GM18870 (cell line): Measurements from ENCODE around the gene POU6F2.

Experiments used
- ATAC-seq: cut with Tn5 transposase; IDR thresholded peaks from one replicate; pipeline ENCODE4 v1.9.1; 2021; ENCODE audit warnings: moderate library complexity; ENCODE audit not compliant: unreplicated experiment

POU6F2 gene

DNA sequence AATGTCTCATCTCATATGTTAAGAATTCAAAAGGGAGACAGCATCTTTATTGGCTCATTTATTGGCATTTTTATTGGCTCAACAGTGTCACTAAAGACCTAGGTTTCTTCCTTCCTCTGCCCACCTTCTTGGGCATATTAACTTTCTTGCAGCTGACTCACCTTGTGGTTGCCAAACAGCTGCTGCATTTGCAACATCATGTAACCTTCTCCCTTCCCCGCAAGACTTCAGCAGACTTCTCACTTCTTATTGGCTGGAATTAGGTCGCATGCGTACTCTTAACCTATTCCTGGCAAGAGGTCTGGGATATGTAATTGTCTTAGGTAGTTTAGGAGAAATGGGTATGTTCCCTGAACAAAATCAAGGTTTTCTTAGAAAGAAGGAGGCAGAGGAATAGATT, 263.2 kb downstream of the POU6F2 start:
- no peak for ATAC-seq

DNA sequence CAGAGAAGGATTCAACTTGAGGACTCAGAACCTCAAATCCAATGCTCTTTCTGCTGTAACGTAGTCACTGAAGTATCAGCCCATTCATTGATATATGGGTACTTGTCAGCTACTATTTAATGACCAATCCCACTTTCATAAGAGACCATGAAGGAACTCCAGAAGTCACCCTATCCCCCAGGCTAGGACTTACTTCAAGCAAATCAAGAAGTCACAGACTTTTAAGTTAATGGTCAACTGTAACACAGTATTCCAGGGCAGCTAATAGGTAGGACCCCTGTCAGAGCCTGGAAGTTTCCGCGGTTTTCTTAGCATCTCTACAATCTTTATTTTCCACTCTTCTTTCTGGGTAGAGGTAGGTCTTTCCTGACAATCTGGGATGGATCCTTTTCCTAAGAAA, 269.9 kb downstream of the POU6F2 start:
- ATAC-seq: no peak

DNA sequence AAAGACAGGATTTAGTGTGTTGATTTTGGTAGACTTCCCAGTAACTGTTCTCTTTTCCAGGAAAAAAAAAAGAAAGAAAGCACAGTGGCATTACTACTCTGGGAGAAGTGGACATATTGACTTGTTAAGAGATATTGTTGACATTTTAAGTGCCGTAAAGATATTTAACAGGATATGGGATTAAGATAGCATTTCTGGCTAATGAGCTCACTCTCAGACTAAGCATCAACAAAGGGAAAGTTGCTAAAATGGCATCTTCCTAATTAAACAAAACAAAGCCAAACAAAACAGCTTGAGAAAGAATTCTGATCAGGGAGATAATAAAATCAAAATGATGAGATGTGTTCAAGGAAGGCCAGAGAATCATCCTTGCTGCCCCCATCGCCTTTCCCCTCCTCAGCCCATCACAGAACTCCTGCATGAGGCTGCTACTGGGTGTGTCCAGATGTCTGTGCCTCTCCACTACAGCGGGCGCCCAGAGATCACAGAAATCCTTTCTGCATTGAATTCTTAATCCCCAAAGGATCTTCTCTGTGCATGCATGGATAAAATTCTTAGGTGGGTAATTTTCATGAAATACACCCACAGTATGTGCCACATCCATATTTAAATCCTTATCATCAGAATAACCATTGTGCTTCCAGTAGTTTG, 270.5 kb downstream of the POU6F2 start:
- no peak for ATAC-seq

DNA sequence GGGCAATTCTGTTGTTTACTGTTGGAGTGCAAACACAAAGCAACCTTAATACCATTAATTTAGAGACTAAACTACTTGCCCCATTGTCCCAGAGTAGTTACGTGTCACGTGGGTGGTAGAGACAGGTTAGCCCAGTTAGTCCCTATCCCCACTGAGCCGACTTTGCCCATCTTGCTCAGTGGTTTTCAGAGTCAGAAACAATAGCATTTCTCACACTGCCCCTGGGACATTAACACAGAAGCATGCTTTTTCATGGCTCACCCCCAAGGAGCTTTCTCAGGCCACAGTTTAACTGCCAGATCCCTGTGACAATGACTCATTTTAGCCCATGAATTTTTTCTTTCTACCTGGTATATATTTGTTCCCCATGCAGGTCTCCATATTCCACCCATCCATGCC, 271.0 kb downstream of the POU6F2 start:
- ATAC-seq: no peak

DNA sequence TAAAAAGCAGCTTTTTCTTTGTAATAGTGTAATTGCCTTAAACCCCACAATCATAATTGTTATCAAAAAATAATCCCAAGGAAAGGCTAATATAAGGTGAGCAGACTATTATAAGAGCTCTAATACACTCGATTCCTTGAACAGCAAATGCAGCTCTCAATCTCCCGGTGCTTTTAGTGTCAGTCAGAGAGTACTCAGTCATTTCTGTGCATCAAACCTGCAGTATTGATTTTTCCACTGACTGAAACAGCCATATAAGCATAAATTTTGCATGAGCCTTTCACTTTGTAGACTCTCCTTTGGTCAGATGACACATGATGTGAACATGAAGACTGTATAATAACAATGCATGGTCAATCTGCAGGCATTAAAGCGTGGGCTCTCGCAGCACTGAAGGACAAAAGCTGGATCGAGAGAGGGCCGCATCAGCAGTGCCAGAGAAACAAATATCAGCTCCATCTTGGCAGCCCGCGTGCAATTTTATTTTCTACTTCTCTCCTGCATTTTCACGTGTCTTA, 272.0 kb downstream of the POU6F2 start:
- ATAC-seq: no peak

DNA sequence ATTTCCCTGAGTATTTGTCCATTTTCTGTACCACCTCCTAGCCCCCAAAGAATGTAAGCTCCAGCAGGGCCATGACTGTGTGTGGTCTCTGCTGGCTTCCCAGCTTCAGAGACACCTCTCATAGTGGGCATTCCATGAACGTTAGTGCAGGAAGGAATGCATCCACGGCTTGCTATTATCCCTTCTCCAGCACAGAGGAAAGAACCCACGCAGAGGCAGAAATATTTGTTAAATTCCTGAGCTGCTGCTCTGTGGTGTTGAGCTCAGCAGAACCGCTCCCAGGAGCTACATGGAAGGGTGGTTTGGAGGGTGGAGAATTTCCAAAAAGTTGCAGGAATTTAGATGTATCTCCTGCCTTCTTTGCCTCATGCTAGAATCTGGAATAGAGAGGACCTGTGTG, 275.2 kb downstream of the POU6F2 start:
- ATAC-seq: no peak

DNA sequence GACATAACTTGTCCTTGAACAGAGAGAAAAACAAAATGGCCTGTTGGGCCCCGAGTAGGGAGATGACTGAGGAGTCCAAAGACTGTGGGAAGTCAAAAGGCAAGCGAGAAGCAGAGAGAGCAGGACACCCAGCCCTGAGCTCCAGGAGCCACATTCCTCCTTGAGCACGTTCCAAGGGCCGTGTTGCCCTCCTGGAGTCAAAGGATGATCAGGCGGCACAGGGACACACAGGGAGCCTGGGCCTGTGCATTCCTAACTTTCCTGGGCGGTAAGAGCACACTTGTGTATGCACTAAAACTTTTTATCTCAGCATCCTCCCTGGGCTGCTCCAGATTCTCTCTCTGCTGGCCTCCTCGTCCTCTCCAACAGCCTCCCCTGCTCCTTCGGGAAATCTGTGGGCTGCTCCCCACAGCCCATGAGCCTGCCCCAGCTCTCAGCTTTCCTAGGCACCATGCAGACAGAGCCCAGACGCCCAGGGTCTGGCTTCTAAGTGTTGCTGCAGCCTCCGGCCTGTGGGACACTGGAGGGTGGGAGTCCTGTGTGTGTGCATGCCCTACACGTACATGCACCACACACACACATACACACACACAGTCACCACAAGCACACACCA, 281.8 kb downstream of the POU6F2 start:
- ATAC-seq: no peak

DNA sequence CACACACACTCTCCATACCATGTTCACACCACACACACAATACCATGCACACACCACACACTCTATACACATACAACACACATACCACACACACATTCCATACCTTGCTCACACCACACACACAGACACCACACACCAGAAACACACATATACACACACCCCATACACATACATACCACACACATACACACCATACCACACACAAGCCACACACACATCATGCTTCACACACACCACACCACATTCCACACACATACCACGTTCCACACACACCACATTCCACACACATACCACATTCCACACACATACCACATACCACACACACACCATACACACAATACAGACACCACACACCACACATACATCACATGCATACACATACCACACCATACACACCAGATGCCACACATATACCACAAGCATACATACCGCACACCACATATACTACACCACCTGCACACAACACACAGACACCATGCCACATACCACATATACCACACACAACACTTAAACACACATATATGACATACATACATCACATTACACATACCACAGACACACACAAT, 282.7 kb downstream of the POU6F2 start:
- no peak for ATAC-seq

DNA sequence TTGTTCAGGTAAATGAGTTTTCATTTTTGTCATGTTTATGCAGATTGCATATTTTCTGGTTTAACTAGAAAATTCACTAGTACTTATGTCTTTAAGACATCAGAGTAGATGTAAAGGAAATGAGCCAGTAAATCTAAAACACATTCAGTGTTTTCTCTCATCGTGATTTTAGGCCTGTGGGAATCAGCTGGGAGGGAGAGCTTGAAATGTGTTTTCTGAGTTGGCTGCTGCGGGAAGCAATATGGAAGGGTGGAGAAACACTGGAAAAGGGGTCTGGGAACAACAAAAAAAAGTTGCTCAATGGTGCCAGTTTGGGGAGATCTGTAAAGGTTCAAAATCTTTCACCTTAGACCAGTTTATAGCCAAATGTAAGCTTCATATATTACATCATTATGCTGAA, 284.1 kb downstream of the POU6F2 start:
- no peak for ATAC-seq

DNA sequence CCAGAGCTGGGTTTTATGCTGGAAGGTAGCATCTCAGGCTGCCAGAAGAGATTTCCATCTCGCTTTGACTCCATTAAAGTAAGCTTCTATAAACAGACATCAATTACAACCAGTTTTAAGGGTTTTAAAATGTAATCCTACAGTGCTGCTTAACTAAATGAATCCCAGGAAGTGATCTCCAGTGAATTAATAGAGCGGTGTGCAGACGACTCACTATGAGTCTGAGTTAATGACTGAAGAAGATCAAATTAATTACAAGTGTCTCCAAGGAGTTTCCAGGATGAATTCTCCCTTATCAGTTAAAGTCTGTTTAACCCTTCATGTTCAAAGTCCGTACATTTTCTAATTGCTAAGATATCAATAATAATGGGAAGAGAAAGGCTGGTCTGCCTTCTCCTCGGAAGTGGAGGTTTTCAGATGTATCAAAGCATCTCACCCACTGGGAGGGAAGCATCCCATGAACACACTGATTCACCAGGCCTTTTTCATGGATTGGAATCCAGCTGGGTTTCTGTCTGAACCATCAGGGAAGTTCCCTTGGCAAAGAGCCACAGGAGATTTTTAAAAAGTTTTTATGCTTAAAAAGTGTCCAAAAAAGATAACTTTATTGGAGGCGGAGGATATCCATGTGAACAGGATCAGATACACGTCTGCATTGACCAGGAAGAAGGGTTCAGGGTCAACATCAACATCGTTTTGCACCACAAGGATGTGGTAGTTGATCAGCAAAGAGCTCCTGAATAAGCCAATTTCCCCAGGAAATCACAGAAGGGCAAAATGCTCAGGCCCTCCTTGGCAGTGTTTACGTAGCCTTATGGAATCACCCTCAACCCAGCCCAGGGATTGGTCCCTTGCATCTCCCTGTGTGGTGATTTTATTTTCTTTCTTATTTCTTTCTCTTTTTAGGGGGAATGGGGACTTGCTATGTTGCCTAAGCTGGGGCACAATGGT, 288.2 kb downstream of the POU6F2 start:
- no peak for ATAC-seq

DNA sequence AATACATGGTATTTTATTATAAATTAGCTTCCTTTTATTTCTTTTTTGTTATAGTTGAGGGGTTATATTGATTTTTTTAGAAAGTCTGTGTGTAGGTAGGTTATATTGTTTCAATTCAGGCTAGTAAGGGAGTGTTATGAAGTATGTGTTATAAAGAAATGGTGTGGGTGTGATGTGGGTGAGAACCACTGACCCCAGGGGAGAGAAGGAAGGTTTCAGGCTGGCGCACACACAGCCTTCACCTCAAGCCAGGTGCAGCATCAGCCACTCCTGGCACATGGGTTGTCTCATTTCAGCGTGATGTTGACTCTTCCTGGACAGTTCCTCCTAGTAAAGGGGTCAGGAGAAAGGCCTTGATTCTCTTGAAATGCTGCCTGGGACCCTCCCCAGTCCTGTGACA, 291.3 kb downstream of the POU6F2 start:
- no peak for ATAC-seq

DNA sequence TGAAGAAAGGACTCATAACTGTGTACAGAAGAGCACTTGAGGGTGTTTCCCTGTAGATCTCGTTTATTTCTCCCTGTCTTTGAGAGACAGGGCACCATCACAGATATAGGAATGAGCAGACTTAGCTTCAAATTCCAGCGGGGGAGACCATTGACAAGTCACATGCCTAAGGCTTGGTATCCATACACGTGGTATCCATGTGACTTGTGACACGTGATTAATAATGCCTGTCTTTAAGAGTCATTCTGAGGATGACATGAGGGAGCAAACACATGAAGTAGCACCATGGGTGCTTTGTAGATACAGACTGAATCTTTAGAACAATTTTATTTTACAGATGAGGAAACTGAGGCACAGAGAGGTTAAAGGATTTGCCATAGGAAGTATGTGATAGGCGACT, 292.3 kb downstream of the POU6F2 start:
- ATAC-seq: no peak

DNA sequence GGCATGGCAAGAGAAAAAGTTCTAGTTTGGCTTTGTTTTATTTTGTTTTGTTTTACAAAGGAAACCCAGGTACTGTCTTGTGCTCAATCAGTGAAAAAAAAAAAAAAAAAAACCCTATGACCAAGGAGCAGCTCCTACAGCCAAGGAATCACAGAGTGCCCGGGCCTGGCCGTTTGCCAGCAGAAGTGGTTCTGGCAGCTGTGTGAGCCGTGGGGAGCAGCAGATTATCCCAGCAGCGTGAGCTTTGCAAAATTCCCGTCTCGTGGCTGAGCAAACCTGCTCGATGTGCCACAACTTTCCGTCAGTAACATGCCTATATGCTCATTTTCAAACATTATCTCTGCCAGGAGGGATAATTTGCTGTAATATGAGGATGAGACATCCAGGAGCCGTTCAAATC, 293.7 kb downstream of the POU6F2 start:
- ATAC-seq: no peak

DNA sequence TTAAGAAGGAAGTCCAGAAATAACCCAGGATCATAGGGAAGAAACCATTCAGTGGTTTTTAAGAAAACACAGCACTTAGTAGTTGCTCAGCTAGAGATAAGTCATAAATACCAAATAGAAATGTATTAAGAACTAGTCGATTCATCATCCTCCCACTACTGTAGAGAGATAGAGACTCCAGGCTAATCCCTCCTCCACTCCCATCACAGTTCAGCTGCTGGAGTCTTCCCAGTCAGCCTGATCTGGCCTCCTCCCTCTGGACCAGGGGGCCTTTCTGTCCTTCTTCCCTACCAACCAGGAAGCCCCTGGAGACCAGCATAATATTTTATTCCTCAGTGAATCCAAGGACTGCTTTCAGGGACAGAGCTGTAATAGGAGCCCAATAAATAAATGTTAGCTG, 294.4 kb downstream of the POU6F2 start:
- ATAC-seq: no peak

DNA sequence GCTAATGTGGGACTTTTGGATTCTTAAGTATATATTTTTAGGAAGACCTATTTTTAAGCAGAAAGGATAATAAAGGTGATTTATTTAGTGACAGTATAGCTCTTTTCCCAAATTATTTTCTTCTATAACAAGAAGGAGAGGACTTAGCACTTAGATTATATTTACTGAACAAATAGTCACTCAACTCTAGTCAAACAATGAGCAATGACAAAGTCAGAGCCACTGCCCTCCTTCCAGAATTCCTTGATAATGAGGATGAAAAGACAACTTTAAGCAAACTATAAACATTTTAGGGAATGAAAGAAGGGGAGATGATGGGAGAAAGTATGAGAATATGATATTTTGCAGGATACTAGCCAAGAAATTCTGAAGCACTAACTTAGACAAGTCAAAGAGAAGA, 295.0 kb downstream of the POU6F2 start:
- ATAC-seq: no peak

DNA sequence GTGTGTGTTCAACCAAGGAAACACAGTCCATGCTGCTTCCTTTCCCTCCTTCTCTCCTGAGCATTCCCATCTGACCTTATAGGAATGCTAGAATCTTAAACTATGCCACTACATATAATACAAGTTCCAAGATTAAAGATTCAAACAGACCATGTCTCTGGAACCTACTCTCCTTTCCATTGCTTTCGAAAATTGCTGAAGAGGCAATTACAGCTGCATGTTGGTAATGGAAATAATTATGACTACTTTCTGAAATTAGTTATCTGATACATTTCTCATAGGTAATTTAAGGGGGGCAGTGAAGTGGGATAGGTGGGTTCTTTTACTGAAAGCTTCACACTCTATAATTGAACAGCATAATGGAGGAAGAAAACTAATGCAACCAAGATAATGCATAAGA, 302.6 kb downstream of the POU6F2 start:
- ATAC-seq: no peak

DNA sequence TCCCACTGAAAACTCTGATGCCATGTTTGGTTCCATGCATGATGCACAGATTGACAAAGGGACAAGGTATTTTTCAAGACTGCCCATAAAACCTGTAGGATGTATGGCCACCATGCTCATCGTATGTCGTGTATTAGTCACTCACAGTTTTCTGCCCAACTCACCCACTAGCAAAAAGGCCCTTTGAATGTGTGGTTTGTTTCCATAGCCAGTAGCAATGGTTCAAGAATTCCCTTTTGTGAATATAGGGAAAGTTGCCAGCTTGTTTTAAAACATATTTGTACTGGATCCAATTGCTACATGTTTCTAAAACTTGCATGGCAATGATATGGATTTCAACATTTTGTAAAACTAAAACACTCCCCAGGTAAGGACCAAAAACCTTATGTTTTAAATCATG, 307.5 kb downstream of the POU6F2 start:
- ATAC-seq: no peak

DNA sequence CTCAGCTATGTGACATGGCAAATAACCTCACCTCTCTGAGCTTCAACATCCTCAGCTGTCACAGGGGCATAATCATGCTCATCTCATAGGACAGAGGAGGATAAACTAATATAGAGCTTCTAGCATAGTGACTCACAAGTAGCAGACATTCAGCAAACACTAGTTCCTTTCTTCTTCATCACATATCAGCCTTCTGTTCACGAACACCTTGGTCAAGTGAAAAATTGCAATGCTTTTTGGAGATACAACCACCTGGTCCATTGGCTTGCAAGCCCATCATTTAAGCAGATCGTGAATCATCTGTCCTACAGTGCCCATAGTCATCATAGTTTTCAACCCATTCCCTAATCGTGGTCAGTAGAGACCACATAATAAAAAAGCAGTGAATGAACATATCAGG, 310.6 kb downstream of the POU6F2 start:
- ATAC-seq: no peak

DNA sequence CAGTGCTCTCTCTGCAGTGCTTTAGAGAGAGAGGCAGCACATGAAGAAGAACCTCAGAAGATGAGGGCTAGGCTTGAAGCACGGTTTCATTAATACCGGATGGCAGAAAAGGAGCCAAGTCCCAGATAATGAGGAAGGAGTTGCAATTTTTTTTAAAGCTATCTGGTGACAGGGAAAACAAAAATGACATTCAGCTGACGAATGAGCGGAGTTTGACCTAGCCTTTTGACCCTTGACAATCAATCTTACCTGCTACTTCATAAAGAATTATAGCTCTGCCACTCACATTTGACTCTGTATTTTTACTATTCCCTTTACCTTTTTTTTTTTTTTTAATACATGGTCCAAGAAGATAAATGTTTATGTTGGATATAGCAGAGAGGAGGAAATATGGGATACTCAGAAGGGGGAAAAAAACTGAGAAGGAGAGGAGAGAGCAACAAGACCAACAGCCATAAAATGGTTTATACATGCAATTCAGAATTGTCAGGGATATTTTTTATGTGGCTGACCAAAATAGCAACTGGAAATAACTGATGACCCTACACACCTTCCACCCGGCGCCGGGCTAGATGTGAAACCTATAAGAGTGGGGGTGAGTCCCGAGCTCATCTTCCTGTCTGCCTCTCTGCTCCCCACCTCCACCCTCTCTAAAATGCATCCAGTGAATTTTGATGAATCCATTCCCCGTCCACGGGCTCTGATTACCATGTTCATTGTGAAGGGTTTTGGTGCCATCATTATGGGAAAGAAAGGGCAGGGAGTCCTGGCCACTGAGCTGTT, 314.1 kb downstream of the POU6F2 start:
- ATAC-seq: no peak

DNA sequence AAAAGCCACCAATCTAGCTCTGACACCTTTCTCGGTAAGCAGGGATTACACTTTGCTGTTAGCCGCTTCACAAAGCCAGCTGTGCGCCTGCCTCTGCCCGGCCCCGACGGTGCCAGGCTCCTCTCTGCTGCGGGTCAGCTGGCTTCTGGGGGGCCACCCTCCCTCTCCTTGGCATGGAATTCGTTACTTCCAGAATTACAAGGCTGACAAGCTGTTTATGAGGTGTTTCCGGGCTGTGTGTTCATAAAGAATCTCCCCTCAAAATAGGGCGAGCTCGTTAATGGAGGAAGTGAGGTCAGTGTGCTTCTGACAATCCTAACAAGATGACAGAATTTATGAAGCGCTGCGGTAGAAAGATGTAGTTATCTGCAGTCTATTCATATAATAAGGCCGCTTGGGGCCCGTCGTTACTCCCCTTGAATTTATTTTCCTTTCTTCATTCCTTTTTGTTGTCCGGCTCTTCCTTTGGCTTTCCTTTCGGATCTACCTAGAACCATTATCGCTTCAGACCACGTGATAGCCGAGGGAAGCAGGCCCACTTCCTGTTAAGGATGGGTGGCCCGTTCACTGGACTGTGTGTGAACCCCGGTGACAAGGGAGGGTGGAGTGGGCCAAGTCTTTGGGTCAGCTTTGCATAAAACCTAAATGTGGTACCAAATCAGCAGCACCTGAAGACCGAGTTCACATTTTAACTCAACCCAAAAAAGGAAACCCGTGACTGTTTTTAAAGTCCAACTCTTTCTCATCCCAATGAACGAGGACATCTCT, 315.5 kb downstream of the POU6F2 start:
- ATAC-seq: no peak
